ENCODE measurements around the gene VPS26C.

DNA sequence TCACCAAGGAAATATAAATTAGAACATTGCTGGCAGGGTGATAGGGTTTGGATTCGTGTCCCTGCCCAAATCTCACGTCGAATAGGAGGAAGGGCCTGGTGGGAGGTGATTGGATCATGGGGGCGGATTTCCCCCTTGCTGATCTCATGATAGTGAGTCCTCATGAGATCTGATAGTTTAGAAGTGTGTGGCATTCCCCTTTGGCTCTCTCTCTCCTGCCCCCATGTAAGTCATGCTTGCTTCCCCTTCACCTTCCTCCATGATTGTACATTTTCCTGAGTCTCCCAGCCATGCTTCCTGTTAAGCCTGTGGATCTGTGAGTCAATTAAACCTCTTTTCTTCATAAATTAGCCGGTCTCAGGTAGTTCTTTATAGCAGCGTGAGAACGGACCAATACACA is 60.6 kb downstream of the VPS26C start:
- TF ChIP-seq CREB1 (IDR thresholded peaks at IDR 0.05; ENCODE audit: low read depth) (no peak), CEBPB (IDR thresholded peaks at IDR 0.05; ENCODE audit: borderline replicate concordance in 1 of 2, low read depth in 2 of 2, low read length in 2 of 2) (no peak), USF1 (IDR thresholded peaks at IDR 0.05; ENCODE audit: borderline replicate concordance, extremely low read length, insufficient read depth, low read depth, low read length) (no peak), POLR2AphosphoS5 (IDR thresholded peaks at IDR 0.05; ENCODE audit: low read length) (no peak), BCL11A (IDR thresholded peaks at IDR 0.05; ENCODE audit: low read depth, low read length) (no peak), CTCF (IDR thresholded peaks at IDR 0.05 in 2 of 3, conservative IDR thresholded peaks at IDR 0.05 in 1 of 3; ENCODE audit: control insufficient read depth in 2 of 3, extremely low read depth in 1 of 3, insufficient read depth in 1 of 3, low read depth in 3 of 3, low read length in 3 of 3) (no peak), MAX (IDR thresholded peaks at IDR 0.05; ENCODE audit: low read depth, low read length) (no peak), EZH2 (IDR thresholded peaks at IDR 0.05; ENCODE audit: borderline replicate concordance, control insufficient read depth, low read depth, low read length) (no peak), SMAD1 (IDR thresholded peaks at IDR 0.05; ENCODE audit: low read depth, partially characterized antibody) (no peak), BHLHE40 (IDR thresholded peaks at IDR 0.05; ENCODE audit: borderline replicate concordance in 1 of 2, low read depth in 2 of 2, low read length in 1 of 2) (no peak), JUND (IDR thresholded peaks at IDR 0.05; ENCODE audit: low read depth, low read length) (no peak), SMC3 (IDR thresholded peaks at IDR 0.05; ENCODE audit: borderline replicate concordance, low read length) (no peak), NRF1 (conservative IDR thresholded peaks at IDR 0.05; ENCODE audit: low read depth, low read length) (no peak)
